Smooth muscle cell of the brain vasculature (primary cell): Measurements from ENCODE around the gene ETNK2.

Source experiments
- DNase-seq: peaks from one replicate; pipeline ENCODE4 v3.0.0-alpha.2; 2012; ENCODE audit warnings: low read depth, low spot score

The ETNK2 gene

GRCh38 chr1:204151552-204152309 lies at the start of gene ETNK2:
Gene ETNK2, minus strand, starts transcription at chr1:204152044. Its CDS starts 192 bp downstream, at chr1:204151852.
- DNase-seq: no peak

GRCh38 chr1:204201348-204202040 lies 49.6 kb upstream of the ETNK2 start:
- no peak for DNase-seq

- DNase-seq: no peak
Observed at GRCh38 chr1:204199579-204199978, 47.7 kb upstream of the ETNK2 start.

GRCh38 chr1:204198348-204199340 lies 46.8 kb upstream of the ETNK2 start:
- DNase-seq: no peak

- DNase-seq: no peak
Observed at GRCh38 chr1:204197068-204197467, 45.2 kb upstream of the ETNK2 start.

GRCh38 chr1:204196068-204196795 lies 44.4 kb upstream of the ETNK2 start, which contains the start of gene KISS1:
Gene KISS1, minus strand, starts transcription at chr1:204196491. Its CDS starts 3,615 bp downstream, at chr1:204192876.
- DNase-seq: no peak

GRCh38 chr1:204194771-204195170 lies 42.9 kb upstream of the ETNK2 start:
- DNase-seq: no peak

GRCh38 chr1:204194080-204194479 lies 42.2 kb upstream of the ETNK2 start:
- DNase-seq: no peak

- DNase-seq: no peak
Observed at GRCh38 chr1:204192589-204193352, 40.9 kb upstream of the ETNK2 start.

GRCh38 chr1:204192046-204192445 lies 40.2 kb upstream of the ETNK2 start:
- DNase-seq: no peak

- DNase-seq: no peak
Observed at GRCh38 chr1:204191456-204191855, 39.6 kb upstream of the ETNK2 start.

GRCh38 chr1:204190212-204191211 lies 38.7 kb upstream of the ETNK2 start:
- DNase-seq: no peak

GRCh38 chr1:204188959-204189639 lies 37.3 kb upstream of the ETNK2 start:
- no peak for DNase-seq

GRCh38 chr1:204186597-204186996 lies 34.8 kb upstream of the ETNK2 start:
- DNase-seq: no peak

GRCh38 chr1:204181116-204181515 lies 29.3 kb upstream of the ETNK2 start:
- DNase-seq: no peak

GRCh38 chr1:204180133-204180532 lies 28.3 kb upstream of the ETNK2 start:
- no peak for DNase-seq

GRCh38 chr1:204178487-204179281 lies 26.8 kb upstream of the ETNK2 start:
- DNase-seq: no peak

GRCh38 chr1:204177133-204177532 lies 25.3 kb upstream of the ETNK2 start:
- no peak for DNase-seq
